Cardiac muscle cell (in vitro differentiated cells and primary cell): ENCODE measurements around the gene HNRNPUL1. TPM values are rescaled to one million over a fixed set of nuclear protein-coding genes. Genes with fewer than 3 reads are reported as not detected.
A peak's percentile ranks its signal among the peaks of the same experiment; 100 is the strongest.
"Not testable (repeated sequence)": the region's sequence is repeated elsewhere in the genome, so short reads cannot be mapped to it uniquely, and the experiment has no call there.

Experiments
- DNase-seq, 2 donors: peaks; one replicate each; pipeline versions ENCODE4 v3.0.0 to v3.0.0-alpha.2; 2010 to 2017; ENCODE audit warnings: low read depth in 1 of 2, low spot score in 1 of 2
- H3K27ac ChIP-seq: fragments of 200-600 bp; sonication (generic); 2 replicates; pipeline ENCODE4 v1.5.1; 2016
- H3K27me3 ChIP-seq: fragments of 200-600 bp; sonication (generic); 2 replicates; pipeline ENCODE4 v1.6.0; 2016; ENCODE audit warnings: control low read depth
- H3K36me3 ChIP-seq: fragments of 200-600 bp; sonication (generic); 2 replicates; pipeline ENCODE4 v1.5.1; 2016; ENCODE audit warnings: control low read depth
- H3K4me1 ChIP-seq: fragments of 200-600 bp; sonication (generic); 2 replicates; pipeline ENCODE4 v1.8.1; 2017; ENCODE audit warnings: low read depth, mild to moderate bottlenecking, mixed run types
- H3K4me3 ChIP-seq: fragments of 200-600 bp; sonication (generic); 2 replicates; pipeline ENCODE4 v1.5.1; 2016; ENCODE audit warnings: mild to moderate bottlenecking
- H3K9me3 ChIP-seq: fragments of 200-600 bp; sonication (generic); 2 replicates; pipeline ENCODE4 v1.5.1; 2017; ENCODE audit warnings: low read depth, mild to moderate bottlenecking, control low read depth
- polyA plus RNA-seq: library from polyadenylated mRNA; unstranded; fragments of >200 nt; fragmentation: Nextera tagmentation; extraction: Ambion mirVana; gene quantifications from 2 replicates; pipeline ENCODE4 v1.2.1, GENCODE V29; 2016
- total RNA-seq: library from RNA; depleted of rRNA; stranded (reverse); fragments of >200 nt; gene quantifications from 2 replicates; pipeline ENCODE4 v1.2.3, GENCODE V29; 2016
- TF ChIP-seq, protein P1 (sequence below): IDR thresholded peaks from 2 replicates; pipeline ENCODE4 v1.5.1; 2012; ENCODE audit warnings: low read depth, mild to moderate bottlenecking, low read length

HNRNPUL1 gene
- total and polyA plus RNA-seq, 2 experiments from 2014 or later: 148 to 195 TPM

DNA sequence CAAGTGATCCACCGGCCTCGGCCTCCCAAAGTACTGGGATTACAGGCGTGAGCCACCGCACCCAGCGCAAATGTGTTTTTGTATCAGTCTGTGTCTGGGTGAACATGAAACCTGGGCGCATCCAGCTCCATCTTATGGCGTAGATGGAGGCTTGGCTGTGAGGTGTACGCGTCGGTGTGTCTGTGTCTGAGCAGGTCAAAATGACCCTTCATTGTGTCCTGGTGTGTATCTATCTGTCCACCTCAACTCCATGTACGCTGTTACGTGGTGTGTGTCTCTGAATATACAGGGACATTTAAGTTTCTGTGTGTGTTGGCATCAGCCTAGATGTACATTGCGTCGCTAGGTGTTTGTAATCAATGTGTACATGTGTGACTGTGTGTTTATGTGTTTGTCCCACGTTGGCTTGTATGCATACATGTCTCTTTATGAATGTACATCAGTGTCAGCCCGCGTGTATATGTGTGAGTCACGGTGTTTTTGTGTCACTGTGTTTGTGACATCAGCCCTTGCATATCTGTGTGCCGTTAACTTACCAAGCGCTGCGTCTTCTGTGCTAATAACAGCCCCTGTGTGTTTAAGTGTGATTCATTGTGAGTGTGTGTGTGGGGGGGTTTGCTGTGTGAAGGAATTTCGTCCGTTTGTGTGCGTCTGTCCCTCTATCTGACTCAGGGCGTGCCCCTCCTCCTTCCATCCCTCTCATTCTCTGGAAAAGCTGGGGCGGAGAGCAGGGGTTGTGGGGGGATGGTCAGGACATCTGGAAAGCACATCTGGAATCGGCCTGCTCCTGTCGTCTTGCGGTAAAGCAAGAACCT, 38.7 kb upstream of the HNRNPUL1 start:
- no peaks in the 10 kb centered on the region for H3K27me3 ChIP-seq
- peaks cover 13% of the 10 kb centered on the region for H3K4me1 ChIP-seq
- H3K27ac ChIP-seq: peak overlapping the region; percentile 77
- no peaks in the 10 kb centered on the region for H3K9me3 ChIP-seq
- DNase-seq: peak; percentile 28 to 98
- TF ChIP-seq, protein P1, sequence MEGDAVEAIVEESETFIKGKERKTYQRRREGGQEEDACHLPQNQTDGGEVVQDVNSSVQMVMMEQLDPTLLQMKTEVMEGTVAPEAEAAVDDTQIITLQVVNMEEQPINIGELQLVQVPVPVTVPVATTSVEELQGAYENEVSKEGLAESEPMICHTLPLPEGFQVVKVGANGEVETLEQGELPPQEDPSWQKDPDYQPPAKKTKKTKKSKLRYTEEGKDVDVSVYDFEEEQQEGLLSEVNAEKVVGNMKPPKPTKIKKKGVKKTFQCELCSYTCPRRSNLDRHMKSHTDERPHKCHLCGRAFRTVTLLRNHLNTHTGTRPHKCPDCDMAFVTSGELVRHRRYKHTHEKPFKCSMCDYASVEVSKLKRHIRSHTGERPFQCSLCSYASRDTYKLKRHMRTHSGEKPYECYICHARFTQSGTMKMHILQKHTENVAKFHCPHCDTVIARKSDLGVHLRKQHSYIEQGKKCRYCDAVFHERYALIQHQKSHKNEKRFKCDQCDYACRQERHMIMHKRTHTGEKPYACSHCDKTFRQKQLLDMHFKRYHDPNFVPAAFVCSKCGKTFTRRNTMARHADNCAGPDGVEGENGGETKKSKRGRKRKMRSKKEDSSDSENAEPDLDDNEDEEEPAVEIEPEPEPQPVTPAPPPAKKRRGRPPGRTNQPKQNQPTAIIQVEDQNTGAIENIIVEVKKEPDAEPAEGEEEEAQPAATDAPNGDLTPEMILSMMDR: no peak
- peak overlapping the region; percentile 20 for H3K4me3 ChIP-seq
- H3K36me3 ChIP-seq: no peaks in the 10 kb centered on the region

DNA sequence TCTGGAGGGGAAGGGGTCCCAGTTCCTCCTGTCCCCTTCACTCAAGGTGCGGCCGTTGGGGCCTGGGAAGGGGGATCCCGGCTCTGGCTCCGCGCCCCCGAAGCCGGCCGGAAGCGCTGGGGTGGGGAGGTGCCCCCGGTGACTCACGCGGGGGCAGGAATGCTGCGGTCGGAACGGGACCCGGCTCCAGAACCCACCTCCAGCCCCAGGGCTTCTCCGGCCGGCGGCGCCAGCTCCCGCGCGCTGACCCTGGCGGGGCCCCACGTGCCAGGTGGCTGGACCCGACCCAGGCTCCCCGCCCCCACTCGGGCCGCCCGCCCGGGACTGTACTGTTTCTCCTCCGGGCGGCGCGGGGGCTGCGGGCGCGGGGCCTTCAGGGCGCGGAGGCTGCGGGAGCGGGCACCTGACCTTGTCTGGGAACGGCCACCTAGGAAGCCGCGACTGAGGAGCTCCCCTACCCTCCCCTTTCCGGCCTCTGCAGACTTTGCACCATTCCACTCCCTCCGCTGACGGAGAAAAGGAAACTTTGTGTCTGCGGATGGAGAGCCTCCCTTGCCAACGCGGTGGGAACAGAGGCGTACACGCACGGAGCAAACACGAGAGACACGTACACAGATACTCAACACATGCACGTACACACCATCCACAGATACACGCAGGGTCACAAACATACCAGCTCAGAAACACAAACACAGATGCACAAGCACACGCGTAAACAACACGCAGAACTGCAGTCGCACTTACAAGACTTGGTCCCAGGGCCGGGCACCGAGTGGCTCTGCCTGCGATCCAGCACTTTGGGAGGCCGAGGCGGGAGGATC, 37.9 kb upstream of the HNRNPUL1 start:
- H3K27ac ChIP-seq: peak overlapping the region; percentile 77

DNA sequence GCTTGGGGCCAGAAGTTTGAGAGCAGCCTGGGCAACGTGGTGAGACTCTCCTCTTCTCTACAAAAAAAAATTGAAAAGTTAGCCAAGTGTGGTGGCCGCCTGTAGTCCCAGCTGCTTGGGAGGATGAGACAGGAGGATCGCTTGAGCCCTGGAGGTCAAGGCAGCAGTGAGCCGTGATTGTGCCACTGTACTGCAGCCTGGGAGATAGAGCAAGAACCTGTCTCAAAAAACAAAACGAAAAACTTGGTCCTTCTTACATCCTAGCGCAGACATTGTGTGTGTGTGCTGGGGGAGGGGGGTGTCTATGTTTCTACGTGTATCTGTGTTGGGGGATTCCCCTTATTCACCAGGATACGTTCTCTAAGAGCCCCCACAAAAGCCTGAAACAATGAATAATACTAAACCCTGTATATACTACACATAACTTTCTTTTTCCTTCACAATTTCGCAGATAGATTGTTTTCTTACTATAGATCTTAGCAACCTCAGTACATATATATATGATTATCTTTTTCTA, 37.2 kb upstream of the HNRNPUL1 start:
- Histone ChIP-seq H3K4me1 (peaks cover 13% of the 10 kb centered on the region), H3K9me3 (no peaks in the 10 kb centered on the region), H3K4me3 (no peak overlapping the region), H3K27ac (peak overlapping the region; percentile 77), H3K27me3 (no peaks in the 10 kb centered on the region), H3K36me3 (no peaks in the 10 kb centered on the region)
- no peak for DNase-seq
- TF ChIP-seq, protein P1: no peak

More for the DNA sequence above, 37.9 kb upstream of the HNRNPUL1 start:
- TF ChIP-seq, protein P1: no peak
- Histone ChIP-seq H3K9me3 (no peaks in the 10 kb centered on the region), H3K36me3 (no peaks in the 10 kb centered on the region), H3K4me3 (peak overlapping the region; percentile 20), H3K27me3 (no peaks in the 10 kb centered on the region), H3K4me1 (peaks cover 13% of the 10 kb centered on the region)
- DNase-seq: peak; percentile 63 to 93

DNA sequence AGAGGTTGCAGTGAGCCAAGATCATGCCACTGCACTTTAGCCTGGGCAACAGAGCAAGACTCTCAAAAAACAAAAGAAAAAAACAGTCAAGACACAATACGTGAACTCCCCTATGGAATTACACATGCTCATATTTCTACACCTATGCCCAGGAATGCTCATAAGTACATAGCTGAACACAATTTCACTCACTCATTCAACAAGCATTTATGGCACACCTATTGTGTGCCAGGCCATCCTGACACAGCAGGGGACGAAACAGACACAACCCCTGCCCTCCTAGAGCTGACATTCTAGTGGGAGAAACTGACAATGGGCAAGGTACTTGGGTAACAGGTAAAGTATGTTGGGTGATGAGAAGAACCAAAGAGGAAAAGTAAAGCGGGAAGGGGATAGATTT, 35.7 kb upstream of the HNRNPUL1 start:
- TF ChIP-seq, protein P1: no peak
- Histone ChIP-seq H3K27me3 (no peaks in the 10 kb centered on the region), H3K4me3 (no peak overlapping the region), H3K4me1 (peaks cover 13% of the 10 kb centered on the region), H3K9me3 (no peaks in the 10 kb centered on the region), H3K36me3 (peaks cover 2% of the 10 kb centered on the region), H3K27ac (no peak overlapping the region)
- no peak for DNase-seq

DNA sequence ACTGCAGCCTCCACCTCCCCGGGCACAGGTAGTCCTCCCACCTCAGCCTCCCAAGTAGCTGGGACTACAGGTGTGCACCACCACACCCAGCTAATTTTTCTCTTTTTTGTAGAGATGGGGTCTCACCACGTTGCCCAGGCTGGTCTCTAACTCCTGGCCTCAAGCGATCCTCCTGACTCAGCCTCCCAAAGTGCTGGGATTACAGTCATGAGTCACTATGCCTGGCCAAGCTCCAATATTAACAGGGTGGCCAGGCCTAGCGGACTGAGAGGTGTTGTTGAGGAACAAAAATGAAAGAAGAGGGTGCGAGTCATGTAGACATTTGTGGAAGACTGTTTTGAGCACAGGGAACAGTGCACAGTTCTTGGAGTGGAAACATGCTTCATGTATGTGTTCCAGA, 34.8 kb upstream of the HNRNPUL1 start:
- not testable (repeated sequence) for H3K27ac ChIP-seq, H3K4me3 ChIP-seq, H3K27me3 ChIP-seq, H3K36me3 ChIP-seq, H3K9me3 ChIP-seq
- H3K4me1 ChIP-seq: peaks cover 13% of the 10 kb centered on the region
- peak in 1 of 2 donors; percentile 31 for DNase-seq
